H1 (cell line): Measurements from ENCODE around the gene GPHA2. TPM values are rescaled to one million over a fixed set of nuclear protein-coding genes. Genes with fewer than 3 reads are reported as not detected.

Source experiments
- CTCF ChIA-PET: fragments of 300-600 bp; sonication (Branson Sonifier 250); formaldehyde crosslinking; loops from one replicate; lab custom pipeline; 2021; ENCODE audit not compliant: partially characterized antibody; lab: Charles Lee
- POLR2A ChIA-PET: fragments of 300-600 bp; sonication (Branson Sonifier 250); formaldehyde crosslinking; loops from one replicate; lab custom pipeline; 2021; ENCODE audit warnings: inconsistent platforms; ENCODE audit not compliant: partially characterized antibody; lab: Charles Lee
- DNase-seq, 2 experiments: peaks; one replicate each; pipeline versions ENCODE4 v3.0.0 to v3.0.0-alpha.2; 2010 to 2022; ENCODE audit warnings: low spot score in 2 of 2, low read depth in 1 of 2, mixed read lengths in 1 of 2
- FAIRE-seq: peaks from 2 replicates; lab custom pipeline; 2011; peaks lifted over from hg19 to GRCh38; lab: Jason Lieb, UNC
- H2AFZ ChIP-seq: 2 replicates; pipeline ENCODE4 v1.8.1; 2012; ENCODE audit warnings: low read length, inconsistent platforms
- H2AK5ac ChIP-seq: 2 replicates; pipeline ENCODE4 v1.6.1; 2013; ENCODE audit warnings: low read depth, low read length
- H2BK120ac ChIP-seq: replicated peaks from 2 replicates; pipeline ENCODE3; 2013; ENCODE audit warnings: low read depth, low read length, inconsistent platforms
- H2BK12ac ChIP-seq: 2 replicates; pipeline ENCODE4 v1.6.1; 2013; ENCODE audit warnings: low read depth, low read length
- H2BK15ac ChIP-seq: 2 replicates; pipeline ENCODE4 v1.6.1; 2013; ENCODE audit warnings: low read length
- H2BK20ac ChIP-seq: 2 replicates; pipeline ENCODE4 v1.6.1; 2013; ENCODE audit warnings: low read length
- H2BK5ac ChIP-seq: 2 replicates; pipeline ENCODE4 v1.6.1; 2013; ENCODE audit warnings: low read depth, low read length
- H3K14ac ChIP-seq: 2 replicates; pipeline ENCODE4 v1.6.1; 2013; ENCODE audit warnings: inconsistent platforms; ENCODE audit not compliant: insufficient read length
- H3K18ac ChIP-seq: 2 replicates; pipeline ENCODE4 v1.6.1; 2013; ENCODE audit warnings: low read length; ENCODE audit errors: extremely low read depth
- H3K23ac ChIP-seq: 2 replicates; pipeline ENCODE4 v1.6.1; 2013; ENCODE audit warnings: inconsistent platforms; ENCODE audit not compliant: insufficient read length
- H3K23me2 ChIP-seq: 2 replicates; pipeline ENCODE4 v1.6.1; 2013; ENCODE audit warnings: low read depth, low read length
- H3K27ac ChIP-seq: 2 replicates; pipeline ENCODE4 v1.6.1; 2011; ENCODE audit warnings: low read depth, low read length, inconsistent platforms
- H3K27me3 ChIP-seq, 4 experiments: replicated peaks in 1 of 4; 1 replicate in 1 of 4; 2 replicates in 3 of 4; pipeline versions ENCODE4 v1.6.1 to v1.8.1; 2011 to 2013; ENCODE audit warnings: low read length in 3 of 4, mild to moderate bottlenecking in 3 of 4, inconsistent platforms in 2 of 4, mixed read lengths in 2 of 4, moderate library complexity in 1 of 4; ENCODE audit not compliant: control insufficient read depth in 3 of 4, insufficient read depth in 3 of 4; ENCODE audit errors: extremely low read depth in 1 of 4
- H3K36me3 ChIP-seq, 4 experiments: 2 replicates each; pipeline versions ENCODE4 v1.6.1 to v1.8.1; 2011 to 2013; ENCODE audit warnings: mild to moderate bottlenecking in 4 of 4, low read length in 3 of 4, moderate library complexity in 2 of 4, control low read depth in 1 of 4, inconsistent platforms in 1 of 4; ENCODE audit not compliant: insufficient read depth in 4 of 4, control insufficient read depth in 2 of 4
- H3K4ac ChIP-seq: replicated peaks from 2 replicates; pipeline ENCODE3; 2013; ENCODE audit warnings: low read length, low read depth, mixed read lengths, inconsistent platforms; ENCODE audit not compliant: insufficient read length
- H3K4me1 ChIP-seq, 4 experiments: replicated peaks in 1 of 4; 1 replicate in 1 of 4; 2 replicates in 3 of 4; pipeline versions ENCODE4 v1.6.1 to v1.8.1; 2011 to 2013; ENCODE audit warnings: low read length in 3 of 4, inconsistent platforms in 2 of 4, mixed read lengths in 1 of 4; ENCODE audit not compliant: insufficient read depth in 4 of 4, control insufficient read depth in 3 of 4
- H3K4me2 ChIP-seq, 2 experiments: 2 replicates each; pipeline versions ENCODE4 v1.6.1 to v1.8.1; 2011 to 2013; ENCODE audit warnings: low read depth in 2 of 2, low read length in 2 of 2, control low read depth in 1 of 2, inconsistent platforms in 1 of 2, mild to moderate bottlenecking in 1 of 2; ENCODE audit not compliant: insufficient read depth in 1 of 2
- H3K4me3 ChIP-seq, 4 experiments: fragments of 200-600, 300-600 bp in 1 of 4; sonication (generic), shearing (Covaris generic), sonication (Bioruptor Twin) in 1 of 4; 2 replicates each; pipeline versions ENCODE4 v1.5.1 to v1.8.1; 2011 to 2016; ENCODE audit warnings: low read length in 4 of 4, low read depth in 3 of 4, control low read depth in 2 of 4, inconsistent platforms in 2 of 4, mild to moderate bottlenecking in 2 of 4, mixed read lengths in 1 of 4, moderate library complexity in 1 of 4; ENCODE audit not compliant: insufficient read depth in 2 of 4; ENCODE audit errors: extremely low read depth in 1 of 4
- H3K56ac ChIP-seq: replicated peaks from 2 replicates; pipeline ENCODE3; 2013; ENCODE audit warnings: low read depth, mild to moderate bottlenecking, mixed read lengths, low read length, inconsistent platforms; ENCODE audit not compliant: insufficient read length
- H3K79me1 ChIP-seq: 2 replicates; pipeline ENCODE4 v1.6.1; 2013; ENCODE audit warnings: low read depth, low read length, control low read depth
- H3K79me2 ChIP-seq, 2 experiments: 2 replicates each; pipeline versions ENCODE4 v1.6.1 to v1.8.1; 2012 to 2013; ENCODE audit warnings: low read length in 2 of 2, mild to moderate bottlenecking in 2 of 2, inconsistent platforms in 1 of 2; ENCODE audit not compliant: insufficient read depth in 2 of 2, control insufficient read depth in 1 of 2
- H3K9ac ChIP-seq, 4 experiments: replicated peaks in 1 of 4; 1 replicate in 1 of 4; 2 replicates in 3 of 4; pipeline versions ENCODE4 v1.6.1 to v1.8.1; 2011 to 2013; ENCODE audit warnings: low read depth in 3 of 4, low read length in 3 of 4, control low read depth in 2 of 4, mild to moderate bottlenecking in 2 of 4, moderate library complexity in 2 of 4, inconsistent platforms in 1 of 4; ENCODE audit errors: extremely low read depth in 1 of 4
- H3K9me3 ChIP-seq, 2 experiments: 2 replicates each; pipeline versions ENCODE4 v1.6.1 to v1.8.1; 2012 to 2013; ENCODE audit warnings: mild to moderate bottlenecking in 2 of 2, moderate library complexity in 2 of 2, control low read depth in 1 of 2, inconsistent platforms in 1 of 2, low read depth in 1 of 2, low read length in 1 of 2, mixed read lengths in 1 of 2; ENCODE audit not compliant: insufficient read depth in 2 of 2
- H4K20me1 ChIP-seq, 2 experiments: replicated peaks in 1 of 2; 2 replicates each; pipeline versions ENCODE3 to v1.8.1; 2011 to 2013; ENCODE audit warnings: inconsistent platforms in 2 of 2, low read length in 2 of 2, mild to moderate bottlenecking in 1 of 2; ENCODE audit not compliant: insufficient read depth in 2 of 2, control insufficient read depth in 1 of 2
- H4K5ac ChIP-seq: 2 replicates; pipeline ENCODE4 v1.6.1; 2013; ENCODE audit warnings: low read length, low read depth, mixed read lengths, inconsistent platforms; ENCODE audit not compliant: insufficient read length
- H4K8ac ChIP-seq: 2 replicates; pipeline ENCODE4 v1.8.0; 2013; ENCODE audit warnings: mild to moderate bottlenecking, moderate library complexity, low read length, inconsistent platforms; ENCODE audit not compliant: insufficient read depth; ENCODE audit errors: extremely low read depth
- H4K91ac ChIP-seq: replicated peaks from 2 replicates; pipeline ENCODE3; 2013; ENCODE audit warnings: low read length, mixed read lengths, inconsistent platforms; ENCODE audit not compliant: insufficient read length
- BCL11A ChIP-seq, 2 experiments: IDR thresholded peaks; one replicate each; pipeline ENCODE4 v1.6.1; 2011; ENCODE audit warnings: low read depth in 2 of 2, low read length in 2 of 2, mild to moderate bottlenecking in 2 of 2
- CEBPB ChIP-seq: IDR thresholded peaks from 2 replicates; pipeline ENCODE4 v1.6.1; 2012; ENCODE audit warnings: low read depth, low read length
- CHD1 ChIP-seq: IDR thresholded peaks from 2 replicates; pipeline ENCODE4 v1.6.1; 2012; ENCODE audit warnings: low read depth, low read length, improper control_type of control experiment
- CREB1 ChIP-seq: IDR thresholded peaks from 2 replicates; pipeline ENCODE4 v1.6.1; 2012; ENCODE audit warnings: inconsistent platforms
- CTBP2 ChIP-seq: IDR thresholded peaks from 2 replicates; pipeline ENCODE4 v1.7.0; 2011; ENCODE audit warnings: borderline replicate concordance, mild to moderate bottlenecking, moderate library complexity, mixed read lengths, low read length; ENCODE audit not compliant: insufficient read depth, insufficient read length
- EP300 ChIP-seq, 2 experiments: IDR thresholded peaks; 1 replicate in 1 of 2; 2 replicates in 1 of 2; pipeline ENCODE4 v1.6.1; 2011 to 2012; ENCODE audit warnings: low read depth in 2 of 2, low read length in 2 of 2, mild to moderate bottlenecking in 2 of 2, borderline replicate concordance in 1 of 2, inconsistent platforms in 1 of 2, moderate library complexity in 1 of 2
- GABPA ChIP-seq: IDR thresholded peaks from 2 replicates; pipeline ENCODE4 v1.6.1; 2011; ENCODE audit warnings: mild to moderate bottlenecking, low read length, moderate library complexity, borderline replicate concordance; ENCODE audit not compliant: insufficient read depth
- GTF2F1 ChIP-seq: IDR thresholded peaks from 2 replicates; pipeline ENCODE4 v1.6.1; 2012; ENCODE audit warnings: low read depth, low read length, improper control_type of control experiment, borderline replicate concordance
- JUN ChIP-seq: IDR thresholded peaks from 2 replicates; pipeline ENCODE4 v1.6.1; 2011; ENCODE audit warnings: low read depth, mild to moderate bottlenecking, improper control_type of control experiment, low read length
- KDM4A ChIP-seq: IDR thresholded peaks from one replicate; pipeline ENCODE4 v1.7.1; 2012; ENCODE audit warnings: low read depth, mild to moderate bottlenecking, moderate library complexity, low read length, inconsistent platforms; ENCODE audit not compliant: severe bottlenecking
- POLR2A ChIP-seq, 2 experiments: IDR thresholded peaks; 1 replicate in 1 of 2; 2 replicates in 1 of 2; pipeline ENCODE4 v1.6.1; 2011; ENCODE audit warnings: low read depth in 2 of 2, low read length in 2 of 2, mild to moderate bottlenecking in 2 of 2; ENCODE audit errors: control extremely low read depth in 1 of 2
- SAP30 ChIP-seq: fragments of 300-600 bp; sonication (generic); IDR thresholded peaks from 2 replicates; pipeline ENCODE4 v1.7.1; 2012; ENCODE audit warnings: low read length, moderate library complexity, mild to moderate bottlenecking, inconsistent platforms; ENCODE audit not compliant: insufficient read depth, insufficient replicate concordance
- SP1 ChIP-seq: IDR thresholded peaks from 2 replicates; pipeline ENCODE4 v1.6.1; 2011; ENCODE audit warnings: low read depth, low read length
- WGBS, 2 experiments: shearing (Covaris generic) in 1 of 2; methylation state at CpG; one replicate each; pipeline versions ENCODE4 v1.1.6 to v1.1.7; 2013 to 2015; ENCODE audit warnings: low lambda C conversion rate in 2 of 2, mixed read lengths in 2 of 2, inconsistent platforms in 1 of 2, low coverage in 1 of 2, missing lambda C conversion rate in 1 of 2; ENCODE audit not compliant: insufficient replicate concordance in 2 of 2, insufficient coverage in 1 of 2, insufficient read length in 1 of 2; ENCODE audit errors: extremely low coverage in 1 of 2, missing lambda C conversion rate in 1 of 2; 5-methylcytosine and 5-hydroxymethylcytosine counted together
- polyA plus RNA-seq, 7 experiments: library from polyadenylated mRNA; depleted of rRNA in 3 of 7; stranded (reverse) in 5 of 7; unstranded in 2 of 7; fragments of >200 nt in 5 of 7; fragments of 200-250 nt in 2 of 7; gene quantifications; 1 replicate in 5 of 7; 2 replicates in 1 of 7; 4 replicates in 1 of 7; pipeline versions ENCODE4 v1.2.1 to v1.2.3, GENCODE V29; 2011 to 2013; ENCODE audit warnings: missing spikeins in 2 of 7, mixed read lengths in 2 of 7
- total RNA-seq: library from RNA; stranded (reverse); fragmentation: NEBNext Ultra II Directional; extraction: Animal tissue kit (Norgen Biotek cat#: 25700); gene quantifications from 2 replicates; pipeline ENCODE4 v1.2.1, GENCODE V29; 2021

Gene GPHA2
- total and polyA plus RNA-seq, 2 of the 8 experiments (the other 6 are each of a cell fraction or from before 2014, with no cell fraction given), result 0.97 to 4.4 TPM

- H4K8ac ChIP-seq, result no peak overlapping the region
- H3K14ac ChIP-seq, result no peak overlapping the region
- no peak overlapping the region for H3K56ac ChIP-seq
- H3K18ac ChIP-seq, result no peak overlapping the region
- no peaks in the 10 kb centered on the region for H3K23me2 ChIP-seq
- no peak overlapping the region for H3K4ac ChIP-seq
- H3K9ac ChIP-seq, result no peak overlapping the region
- no peak overlapping the region for H2BK5ac ChIP-seq
- H2BK15ac ChIP-seq, result no peak overlapping the region
- H2BK120ac ChIP-seq, result no peak overlapping the region
- no peaks in the 10 kb centered on the region for H3K4me1 ChIP-seq
- H2BK12ac ChIP-seq, result no peak overlapping the region
- no peak overlapping the region for H3K23ac ChIP-seq
- peaks cover 0 to 3% of the 10 kb centered on the region in 2 experiments for H4K20me1 ChIP-seq
- no peak overlapping the region for H4K5ac ChIP-seq
- ChIA-PET POLR2A (interaction anchor here (0.7 to 1.4 kb wide), 2 partner anchors 14 to 124 kb away, joined by 3 to 4 read pairs; no protein-coding TSS in a partner anchor), CTCF (interaction anchor here (0.7 to 32.2 kb wide), 3 partner anchors 8 to 47 kb away, joined by 3 to 1058 read pairs (median 4); partner anchors contain the start of gene CDC42BPG)
- no peak overlapping the region for H3K4me2 ChIP-seq
- H2AFZ ChIP-seq, result no peak overlapping the region
- no peaks in the 10 kb centered on the region for H3K9me3 ChIP-seq
- DNase-seq (no peak), FAIRE-seq (no peak)
- H3K27me3 ChIP-seq, result no peaks in the 10 kb centered on the region
- no peak overlapping the region for H3K27ac ChIP-seq
- H3K36me3 ChIP-seq, result peaks cover 0 to 20% (median 10%) of the 10 kb centered on the region in 4 experiments; a peak in 6 of 8 replicates
- H3K79me1 ChIP-seq, result no peaks in the 10 kb centered on the region
- H2AK5ac ChIP-seq, result no peak overlapping the region
- no peaks in the 10 kb centered on the region for H3K79me2 ChIP-seq
- H4K91ac ChIP-seq, result no peak overlapping the region
- H3K4me3 ChIP-seq, result no peak overlapping the region
- WGBS, 2 experiments, result 94% methylated on average over 24 of the region's 30 CpGs; no CpG with 5 or more reads in 1 of the 2 experiments
- H2BK20ac ChIP-seq, result no peak overlapping the region
- TF ChIP-seq KDM4A (no peak), GABPA (no peak), CEBPB (no peak), CHD1 (no peak), CREB1 (no peak), BCL11A (IDR thresholded peaks at IDR 0.05; ENCODE audit: low read depth in 2 of 2, low read length in 2 of 2) (no peak), GTF2F1 (no peak), CTBP2 (no peak), SAP30 (no peak), SP1 (no peak), JUN (no peak), EP300 (IDR thresholded peaks at IDR 0.05; ENCODE audit: borderline replicate concordance in 1 of 2, low read depth in 2 of 2, low read length in 2 of 2) (no peak), POLR2A (IDR thresholded peaks at IDR 0.05; ENCODE audit: control extremely low read depth in 1 of 2, low read depth in 2 of 2, low read length in 2 of 2) (no peak)
These were observed 33.4 kb downstream of the GPHA2 start for GRCh38 chr11:64902102-64902900.
